Left lung (tissue), 10 donors: ENCODE results near the gene AFMID. TPM values are rescaled to one million over a fixed set of nuclear protein-coding genes. Genes with fewer than 3 reads are reported as not detected.

Source experiments
- ATAC-seq: fragments of 200-7000 bp; cut with Tn5 transposase; one replicate; pipeline ENCODE4 v1.9.1; 2020; ENCODE audit warnings: moderate library complexity
- DNase-seq, 4 donors: peaks; one replicate each; pipeline ENCODE4 v3.0.0-alpha.2; 2013 to 2020
- H3K27ac ChIP-seq, 2 donors: fragments of 200-600 bp; sonication (generic) in 1 of 2; one replicate each; pipeline versions ENCODE4 v1.5.0 to v1.8.0; 2020 to 2021
- H3K27me3 ChIP-seq, 2 donors: fragments of 200-600 bp; sonication (generic) in 1 of 2; one replicate each; pipeline versions ENCODE4 v1.5.0 to v1.8.0; 2020 to 2021
- H3K36me3 ChIP-seq, 2 donors: fragments of 200-600 bp; sonication (generic) in 1 of 2; one replicate each; pipeline versions ENCODE4 v1.5.0 to v1.8.0; 2020 to 2021
- H3K4me1 ChIP-seq, 2 donors: fragments of 200-600 bp; one replicate each; pipeline ENCODE4 v1.8.0; 2021
- H3K4me3 ChIP-seq, 2 donors: fragments of 200-600 bp; sonication (generic) in 1 of 2; one replicate each; pipeline versions ENCODE4 v1.5.0 to v1.8.0; 2020 to 2021; ENCODE audit warnings: mild to moderate bottlenecking in 1 of 2
- H3K9me3 ChIP-seq, 2 donors: fragments of 200-600 bp; sonication (generic) in 1 of 2; one replicate each; pipeline versions ENCODE4 v1.5.0 to v1.8.0; 2020 to 2021
- CTCF ChIP-seq, 2 donors: fragments of 200-600 bp; sonication (generic) in 1 of 2; IDR thresholded peaks; one replicate each; pipeline versions ENCODE4 v1.5.0 to v1.8.0; 2021; ENCODE audit warnings: antibody characterized with exemption in 2 of 2
- intact Hi-C, 2 donors: fragments of 100-400 bp; cut with DNase I; formaldehyde crosslinking; loops; one replicate each; pipeline versions ENCODE4 v1.11.2 to v1.14.2; 2022
- polyA plus RNA-seq, 6 donors: library from polyadenylated mRNA; unstranded; fragments of 120-200 nt; gene quantifications; one replicate each; pipeline ENCODE4 v1.2.1, GENCODE V29; 2013; ENCODE audit not compliant: insufficient read length in 6 of 6
- total RNA-seq, 2 donors: library from RNA; stranded (reverse); fragmentation: NEBNext Ultra II Directional; extraction: Animal tissue kit (Norgen Biotek cat#: 25700); gene quantifications; one replicate each; pipeline ENCODE4 v1.2.1, GENCODE V29; 2021
- donor health status: DM: no; HTN: yes; CAD: no.
- donor health status: DM: no; HTN: no; CAD: no.

The AFMID gene
- total and polyA plus RNA-seq, 8 donors = 31.3 to 58.9 (median 50.9) TPM

GRCh38 chr17:78147315-78147998 is 39.7 kb upstream of the AFMID start:
- peaks cover 21 to 66% of the 10 kb centered on the region in 2 donors for H3K4me1 ChIP-seq
- no peak overlapping the region for H3K4me3 ChIP-seq

GRCh38 chr17:78148286-78149016 is 38.7 kb upstream of the AFMID start:
- intact Hi-C loops = no loop called here
- no peaks in the 10 kb centered on the region for H3K9me3 ChIP-seq
- no peak overlapping the region for H3K4me3 ChIP-seq
- DNase-seq (no peak), ATAC-seq (no peak)
- no peak for TF ChIP-seq CTCF (IDR thresholded peaks at IDR 0.05)
- no peaks in the 10 kb centered on the region for H3K27me3 ChIP-seq
- H3K36me3 ChIP-seq = no peaks in the 10 kb centered on the region
- peak overlapping the region in 1 of 2 donors; percentile 55 for H3K27ac ChIP-seq
- peaks cover 21 to 57% of the 10 kb centered on the region in 2 donors for H3K4me1 ChIP-seq

More at GRCh38 chr17:78147315-78147998, 39.7 kb upstream of the AFMID start:
- Histone ChIP-seq H3K27me3 (no peaks in the 10 kb centered on the region), H3K9me3 (no peaks in the 10 kb centered on the region), H3K36me3 (no peaks in the 10 kb centered on the region), H3K27ac (peak overlapping the region in 1 of 2 donors; percentile 55)
- peak in 1 of 4 donors; percentile 80 for DNase-seq
- TF ChIP-seq CTCF (IDR thresholded peaks at IDR 0.05) = no peak
- peak; percentile 13 for ATAC-seq
- intact Hi-C loops = no loop called here

- no peaks in the 10 kb centered on the region for H3K36me3 ChIP-seq
- peak overlapping the region; percentile 42 to 50 for H3K27ac ChIP-seq
- no peak overlapping the region for H3K4me3 ChIP-seq
- intact Hi-C loops = no loop called here
- no peaks in the 10 kb centered on the region for H3K9me3 ChIP-seq
- ATAC-seq (peak; percentile 77), DNase-seq (no peak)
- peaks cover 0 to 38% of the 10 kb centered on the region in 2 donors for H3K4me1 ChIP-seq
- no peaks in the 10 kb centered on the region for H3K27me3 ChIP-seq
- TF ChIP-seq CTCF (IDR thresholded peaks at IDR 0.05) = no peak
Measured at GRCh38 chr17:78151514-78152008, 35.6 kb upstream of the AFMID start.

- no peaks in the 10 kb centered on the region for H3K36me3 ChIP-seq
- no peak overlapping the region for H3K27ac ChIP-seq
- intact Hi-C loops = no loop called here
- TF ChIP-seq CTCF (IDR thresholded peaks at IDR 0.05) = no peak
- no peak overlapping the region for H3K4me3 ChIP-seq
- DNase-seq (no peak), ATAC-seq (peak; percentile 48)
- no peaks in the 10 kb centered on the region for H3K27me3 ChIP-seq
- H3K4me1 ChIP-seq = peaks cover 0 to 28% of the 10 kb centered on the region in 2 donors
- H3K9me3 ChIP-seq = no peaks in the 10 kb centered on the region
Measured at GRCh38 chr17:78154903-78155811, 32.0 kb upstream of the AFMID start.
